G401 (cell line): ENCODE results near the gene DVL3. TPM values are rescaled to one million over a fixed set of nuclear protein-coding genes. Genes with fewer than 3 reads are reported as not detected.
"Not testable (repeated sequence)": the region's sequence is repeated elsewhere in the genome, so short reads cannot be mapped to it uniquely, and the experiment has no call there.

Experiments used
- DNase-seq: peaks from one replicate; pipeline ENCODE4 v3.0.0-alpha.2; 2015; ENCODE audit warnings: low spot score
- in situ Hi-C: cut with HindIII; loops from 2 replicates; pipeline ENCODE4 v1.10.0; 2016; ENCODE audit warnings: low sequenced_read_pairs, mixed read lengths
- total RNA-seq: library from RNA; depleted of rRNA; stranded (reverse); fragments of >200 nt; shearing (Covaris generic); gene quantifications from 2 replicates; pipeline ENCODE4 v1.2.3, GENCODE V29; 2014; rRNA removed

DVL3 gene
- 41.6 and 47.0 TPM in 2 replicates for total RNA-seq

GRCh38 chr3:184154885-184155643, at the start of gene DVL3:
DVL3 (plus strand) TSS chr3:184155377; CDS start chr3:184155636, 259 bp downstream.
- in situ Hi-C loops = no loop called here
- peak; percentile 67 for DNase-seq

- no peak for DNase-seq
- in situ Hi-C loops = no loop called here
Observed at GRCh38 chr3:184110316-184110725, 44.9 kb upstream of the DVL3 start.

- in situ Hi-C loops = no loop called here
- no peak for DNase-seq
Observed at GRCh38 chr3:184116017-184116416, 39.2 kb upstream of the DVL3 start.

- DNase-seq = no peak
- in situ Hi-C loops = no loop called here
Observed at GRCh38 chr3:184117636-184118035, 37.5 kb upstream of the DVL3 start.

GRCh38 chr3:184121031-184121430, 34.1 kb upstream of the DVL3 start:
- in situ Hi-C loops = not testable (repeated sequence)

GRCh38 chr3:184126006-184126405, 29.2 kb upstream of the DVL3 start:
- in situ Hi-C loops = no loop called here
- no peak for DNase-seq

More at GRCh38 chr3:184121031-184121430, 34.1 kb upstream of the DVL3 start:
- DNase-seq = not testable (repeated sequence)

- in situ Hi-C loops = no loop called here
- no peak for DNase-seq
Observed at GRCh38 chr3:184129012-184129411, 26.2 kb upstream of the DVL3 start.

- DNase-seq = no peak
- in situ Hi-C loops = no loop called here
Observed at GRCh38 chr3:184132945-184133344, 22.2 kb upstream of the DVL3 start.

- in situ Hi-C loops = no loop called here
- DNase-seq = peak; percentile 92
Observed at GRCh38 chr3:184133840-184134745, 21.1 kb upstream of the DVL3 start.

GRCh38 chr3:184134746-184135148, 20.4 kb upstream of the DVL3 start:
- no peak for DNase-seq
- in situ Hi-C loops = no loop called here

GRCh38 chr3:184135149-184135910, 19.8 kb upstream of the DVL3 start, which contains the start of gene EIF2B5:
EIF2B5 (plus strand) TSS chr3:184135358; CDS start chr3:184135386, 28 bp downstream.
- in situ Hi-C loops = no loop called here
- peak; percentile 96 for DNase-seq

- in situ Hi-C loops = no loop called here
- DNase-seq = no peak
Observed at GRCh38 chr3:184135911-184136260, 19.3 kb upstream of the DVL3 start.

GRCh38 chr3:184140436-184140835, 14.7 kb upstream of the DVL3 start:
- DNase-seq = no peak
- in situ Hi-C loops = no loop called here

- in situ Hi-C loops = no loop called here
- no peak for DNase-seq
Observed at GRCh38 chr3:184142199-184142598, 13.0 kb upstream of the DVL3 start.

GRCh38 chr3:184143327-184143726, 11.8 kb upstream of the DVL3 start:
- in situ Hi-C loops = no loop called here
- DNase-seq = no peak

GRCh38 chr3:184144505-184144904, 10.7 kb upstream of the DVL3 start:
- no peak for DNase-seq
- in situ Hi-C loops = no loop called here

GRCh38 chr3:184145111-184145524, 10.1 kb upstream of the DVL3 start:
- DNase-seq = peak; percentile 72
- in situ Hi-C loops = no loop called here

GRCh38 chr3:184145751-184146270, 9.4 kb upstream of the DVL3 start:
- in situ Hi-C loops = no loop called here
- no peak for DNase-seq

GRCh38 chr3:184148076-184148475, 7.1 kb upstream of the DVL3 start:
- in situ Hi-C loops = no loop called here

More at GRCh38 chr3:184148076-184148475, 7.1 kb upstream of the DVL3 start:
- DNase-seq = no peak
